Activated naive CD4-positive, alpha-beta T cell treated with anti-CD3 and anti-CD28 coated beads, Interleukin-2, amount 50 U/mL, for 16 hours (primary cell): ENCODE measurements around the gene FBXO8.
"Not testable (repeated sequence)": the region's sequence is repeated elsewhere in the genome, so short reads cannot be mapped to it uniquely, and the experiment has no call there.

Experiments used
- DNase-seq: peaks from one replicate; pipeline ENCODE4 v3.0.0-alpha.2; 2020

Gene FBXO8, protein sequence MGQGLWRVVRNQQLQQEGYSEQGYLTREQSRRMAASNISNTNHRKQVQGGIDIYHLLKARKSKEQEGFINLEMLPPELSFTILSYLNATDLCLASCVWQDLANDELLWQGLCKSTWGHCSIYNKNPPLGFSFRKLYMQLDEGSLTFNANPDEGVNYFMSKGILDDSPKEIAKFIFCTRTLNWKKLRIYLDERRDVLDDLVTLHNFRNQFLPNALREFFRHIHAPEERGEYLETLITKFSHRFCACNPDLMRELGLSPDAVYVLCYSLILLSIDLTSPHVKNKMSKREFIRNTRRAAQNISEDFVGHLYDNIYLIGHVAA

DNA sequence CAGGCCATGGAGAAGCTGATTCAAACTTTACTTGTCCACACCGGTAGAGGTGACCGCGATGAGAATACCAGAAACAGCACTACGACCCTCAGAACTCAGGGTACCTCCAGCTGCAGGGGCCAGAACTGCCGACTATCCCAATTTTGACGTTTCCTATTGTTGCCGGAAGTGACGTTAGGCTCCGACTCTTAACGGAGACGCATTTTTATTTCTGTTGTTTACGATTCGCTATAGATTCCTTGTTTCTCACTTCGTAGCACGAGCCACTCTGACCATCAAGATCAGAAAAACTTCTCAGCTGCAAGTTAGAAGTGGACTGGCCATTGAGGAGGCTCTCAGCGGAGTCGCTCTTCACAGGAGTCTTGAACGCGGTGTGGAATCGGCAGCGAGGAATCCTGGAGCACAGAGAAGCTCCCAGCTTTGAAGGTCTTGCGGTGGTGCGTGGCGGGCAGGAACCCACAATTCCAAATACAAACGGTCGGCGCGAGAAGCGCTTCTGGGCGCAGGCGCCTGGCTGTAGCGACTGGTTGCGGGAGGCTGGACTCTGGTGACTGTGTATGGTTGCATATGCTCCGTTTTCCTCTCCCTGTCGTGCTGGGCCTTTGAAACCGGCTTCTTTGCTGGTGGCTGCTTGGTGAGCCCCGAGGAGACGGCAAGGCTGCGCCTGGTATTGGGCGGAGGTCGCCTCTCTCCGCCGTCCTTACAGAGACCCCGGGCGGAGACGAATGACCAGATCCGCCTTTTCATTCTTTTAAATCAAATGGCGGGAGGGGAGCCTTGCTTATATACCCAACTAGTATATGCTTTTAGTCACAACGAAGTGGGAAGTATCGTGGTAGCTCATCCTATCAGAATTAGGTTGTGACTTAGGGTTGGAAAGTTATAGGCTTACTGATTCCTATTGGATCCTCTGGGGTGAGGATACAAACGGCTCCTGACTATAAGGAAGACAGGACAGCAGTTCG is at the start of gene FBXO8, which contains the start of gene CEP44:
FBXO8 (minus strand) TSS at position 161 of the 965 bp plus-strand sequence. CDS start 20,575 bp downstream, outside the sequence.
CEP44 (plus strand) TSS at position 405 of the 965 bp plus-strand sequence. CDS start 15,211 bp downstream, outside the sequence.
- DNase-seq: peak; percentile 63

DNA sequence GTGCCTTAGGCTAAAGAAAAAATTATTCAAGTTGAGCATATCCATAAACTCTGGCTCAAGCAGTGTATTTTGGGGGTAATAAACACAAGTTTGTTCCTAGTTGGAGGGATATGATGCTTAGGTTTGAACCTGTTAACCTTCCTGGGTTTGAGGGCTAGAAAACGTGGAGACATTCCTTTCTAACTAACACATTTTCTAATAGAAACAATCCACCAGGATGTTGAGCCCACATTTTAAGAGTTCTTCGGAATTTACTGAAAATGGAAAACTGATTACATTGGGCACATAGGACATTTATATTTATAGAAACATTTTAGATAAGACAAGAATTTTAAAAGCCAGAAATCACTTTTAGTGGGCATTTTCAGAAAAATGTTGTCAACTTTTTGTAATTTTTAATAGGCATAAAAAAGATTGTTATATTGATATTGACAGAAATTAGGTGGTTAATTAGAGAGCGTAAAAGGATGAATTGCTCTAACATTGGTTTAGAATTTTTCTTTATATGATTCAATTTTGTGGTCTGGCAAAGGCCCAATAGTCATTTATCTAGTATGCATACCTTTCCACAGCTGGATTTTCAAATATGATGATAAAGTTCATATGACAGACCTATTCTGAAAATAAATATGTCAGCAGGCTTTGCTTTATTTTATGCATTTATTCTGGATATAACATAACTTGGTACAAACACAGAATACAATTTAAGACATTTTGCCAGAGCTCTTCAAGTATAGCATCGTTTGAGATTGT is 49.5 kb upstream of the FBXO8 start:
- DNase-seq: no peak

DNA sequence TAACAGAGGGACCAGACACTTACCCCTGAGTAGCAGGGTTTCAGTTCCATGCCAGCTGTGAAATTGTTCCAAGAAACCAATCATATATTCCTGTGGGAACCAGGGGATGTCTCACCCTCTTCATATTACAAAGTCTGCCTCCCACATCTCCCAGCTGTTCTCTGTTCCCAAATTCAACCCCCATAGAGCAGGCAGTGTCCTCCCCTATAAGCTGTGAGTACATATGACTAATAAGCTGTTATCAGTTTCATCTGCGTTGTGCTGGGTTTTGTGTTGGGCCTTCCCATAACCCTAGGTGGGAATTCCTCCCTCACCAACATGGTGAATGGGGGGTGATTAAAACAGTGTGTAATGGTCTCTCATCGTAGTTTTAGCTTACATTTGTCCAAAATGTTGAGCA is 41.3 kb upstream of the FBXO8 start:
- DNase-seq: no peak

DNA sequence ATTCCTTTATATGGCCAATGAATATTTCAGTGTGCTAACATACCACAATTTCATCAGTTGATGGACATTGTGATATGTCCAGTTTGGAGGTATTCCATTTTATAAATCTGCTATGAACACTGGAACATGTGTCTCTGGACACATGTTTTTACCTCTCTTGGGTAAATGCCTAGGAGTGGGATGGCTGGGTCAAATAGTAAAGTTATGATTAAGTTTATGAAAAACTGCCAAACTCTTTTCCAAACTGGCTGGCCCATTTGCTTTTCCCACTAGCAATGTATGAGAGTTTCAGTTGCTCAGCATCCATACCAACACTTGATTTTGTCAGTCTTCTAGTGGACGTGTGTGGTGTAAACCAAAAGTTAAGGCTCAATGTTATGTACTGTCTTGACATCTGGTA is 40.8 kb upstream of the FBXO8 start:
- DNase-seq: no peak

DNA sequence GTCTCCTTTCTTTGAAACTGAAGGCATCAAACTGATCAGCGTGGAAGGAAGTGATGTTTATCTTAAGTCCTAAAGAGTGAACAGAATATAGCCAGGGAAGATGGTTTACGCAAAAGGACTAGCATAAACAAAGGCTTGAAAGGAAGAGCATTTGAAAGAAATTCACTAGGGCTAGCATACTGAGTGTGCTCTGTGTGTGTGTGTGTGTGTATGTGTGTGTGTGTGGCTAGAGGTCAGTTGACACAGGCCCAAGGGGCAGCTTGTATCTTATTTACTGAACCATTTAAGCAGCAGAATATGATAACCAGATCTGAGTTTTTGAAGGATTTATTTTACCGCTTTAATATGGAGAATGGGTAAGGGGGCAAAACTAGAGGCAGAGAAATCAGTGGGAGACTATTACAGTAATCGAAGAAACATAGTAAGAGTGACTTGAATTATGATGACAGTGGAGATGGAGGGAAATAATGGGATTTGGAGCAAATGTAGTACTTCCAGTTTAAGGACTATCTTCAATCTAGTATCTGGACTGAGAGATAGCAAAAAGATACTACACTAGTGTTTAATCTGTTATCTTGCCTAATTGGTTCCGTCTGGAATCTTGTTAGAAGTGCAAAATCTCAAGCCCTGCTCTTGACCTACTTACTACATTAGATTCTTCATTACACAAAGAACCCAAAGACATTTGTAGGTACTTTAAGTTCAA is 37.2 kb upstream of the FBXO8 start:
- DNase-seq: no peak

DNA sequence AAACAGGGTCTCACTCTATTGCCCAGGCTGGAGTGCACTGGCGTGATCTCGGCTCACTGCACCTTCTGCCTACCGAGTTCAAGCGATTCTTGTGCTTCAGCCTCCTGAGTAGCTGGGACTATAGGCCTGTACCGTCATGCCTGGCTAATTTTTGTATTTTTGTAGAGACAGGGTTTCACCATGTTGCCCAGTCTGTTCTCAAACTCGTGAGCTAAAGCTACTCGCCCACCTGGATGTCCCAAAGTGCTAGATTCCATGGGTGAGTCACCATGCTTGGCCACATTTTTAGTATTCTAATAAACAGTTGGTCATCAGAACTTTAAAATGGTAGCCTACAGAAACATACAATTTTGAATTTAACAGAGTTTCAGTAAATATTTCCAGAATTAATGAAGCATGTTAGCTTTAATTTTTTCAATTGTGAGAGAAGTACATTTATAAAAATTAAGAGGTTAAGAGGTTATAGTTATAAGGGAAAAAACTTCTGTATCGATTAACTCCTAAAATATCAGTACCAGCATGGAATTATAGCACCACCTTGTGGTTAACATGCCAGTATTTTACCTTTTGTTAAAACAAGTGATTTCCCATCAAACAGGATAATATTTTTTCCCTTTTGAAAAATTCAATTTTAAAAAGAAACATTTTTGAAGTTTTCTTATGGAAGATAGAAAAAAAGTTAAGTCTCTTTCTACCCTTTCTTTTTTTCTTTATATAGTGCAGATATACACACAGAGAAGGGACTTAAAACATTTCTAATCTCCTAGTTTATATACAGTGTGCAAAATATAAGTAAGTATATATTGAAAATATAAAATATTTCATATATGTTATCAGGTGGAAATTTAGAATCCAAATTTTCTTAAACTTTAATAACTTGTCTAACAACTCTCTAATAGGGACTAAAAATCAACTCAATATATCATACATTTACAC is 35.6 kb upstream of the FBXO8 start:
- no peak for DNase-seq

DNA sequence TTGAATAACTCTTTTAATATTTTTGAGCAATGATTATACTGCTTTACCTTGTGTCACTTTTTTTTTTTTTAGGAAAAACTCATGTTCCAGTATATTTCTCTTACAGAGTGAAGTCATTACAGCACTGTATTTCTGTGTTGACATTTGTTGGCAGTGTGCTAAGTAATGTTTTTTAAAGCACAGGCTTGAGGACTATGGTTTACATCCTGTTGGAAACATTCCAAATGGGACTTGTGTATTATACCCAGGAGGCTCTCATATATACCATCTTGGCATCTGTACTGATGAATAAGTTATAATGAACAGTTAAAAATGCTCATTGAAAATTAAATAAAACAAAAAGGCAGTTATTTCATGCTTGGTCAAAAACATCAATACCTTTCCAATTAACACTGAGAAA is 34.1 kb upstream of the FBXO8 start:
- no peak for DNase-seq

DNA sequence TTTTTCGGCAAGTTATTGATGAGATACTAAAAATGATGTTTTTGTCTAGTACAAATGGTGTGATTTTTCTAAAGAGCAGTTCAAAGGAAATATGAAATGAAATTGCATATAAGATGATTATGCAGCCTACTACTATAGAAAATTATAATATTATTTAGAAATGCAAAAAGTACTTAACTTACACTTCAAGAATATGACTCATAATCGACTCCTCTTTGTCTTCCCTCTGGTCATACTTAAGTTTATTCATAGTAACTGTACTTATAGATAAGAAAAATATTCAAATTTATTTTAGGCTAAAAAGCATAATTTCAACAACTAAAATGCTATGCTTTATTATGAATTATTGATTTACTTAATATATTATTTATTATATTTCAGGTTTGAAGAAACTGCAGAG is 33.5 kb upstream of the FBXO8 start:
- no peak for DNase-seq

DNA sequence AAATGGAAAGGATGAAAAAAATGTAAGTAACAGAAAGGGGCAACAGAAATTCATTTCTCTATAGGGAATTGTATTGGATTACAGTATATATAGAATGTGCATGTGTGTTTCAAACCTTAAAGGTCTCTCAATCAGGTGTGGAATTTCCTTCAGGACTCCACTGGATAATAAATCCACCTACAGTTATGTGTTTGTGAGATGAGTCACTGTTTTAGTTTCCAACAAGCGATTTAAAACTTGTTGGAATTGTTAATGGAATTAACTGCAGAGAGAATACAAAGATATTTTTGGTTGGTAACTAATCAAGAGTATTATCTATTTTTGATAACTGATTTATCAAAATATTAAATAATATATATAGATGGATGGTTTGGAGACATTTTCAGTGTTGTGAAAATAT is 33.1 kb upstream of the FBXO8 start:
- DNase-seq: no peak

DNA sequence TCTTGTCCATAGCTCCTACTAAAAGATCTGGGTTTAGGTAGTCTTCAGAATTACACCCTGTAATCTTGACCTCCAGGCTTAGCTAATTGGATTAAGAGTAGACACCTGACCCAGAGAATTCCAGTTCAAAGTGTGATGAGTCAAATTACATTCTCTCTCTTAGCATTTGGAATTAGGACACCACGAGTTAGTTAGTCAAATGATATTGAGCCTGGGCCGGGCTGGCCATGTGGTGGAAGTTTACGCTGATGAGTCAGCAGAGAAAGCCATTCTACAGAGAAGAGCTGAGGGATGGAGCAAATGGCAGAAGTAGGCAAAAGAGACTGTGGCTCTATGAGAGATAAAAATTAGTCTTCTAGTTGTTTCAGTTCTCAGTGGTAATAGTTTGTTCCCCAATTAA is 31.3 kb upstream of the FBXO8 start:
- DNase-seq: no peak

DNA sequence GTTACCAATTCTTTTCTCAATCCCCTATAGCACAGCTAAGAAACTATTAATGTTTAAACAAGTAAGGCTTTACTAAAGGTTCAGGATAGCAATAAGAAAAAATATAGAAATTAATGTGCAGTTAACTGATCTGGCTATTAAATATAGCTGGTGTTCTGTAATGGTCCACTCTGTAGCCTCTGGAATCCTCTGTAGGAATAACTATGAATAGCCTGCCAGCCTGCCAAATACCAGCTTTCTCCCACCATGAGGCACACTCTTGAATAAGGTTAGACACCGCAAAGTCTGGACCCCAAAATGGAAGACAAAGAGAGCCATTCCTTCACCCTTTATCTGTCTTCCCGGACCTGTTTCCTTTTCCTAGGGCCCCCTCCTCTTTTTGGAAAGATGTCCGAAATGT is 30.8 kb upstream of the FBXO8 start:
- no peak for DNase-seq

DNA sequence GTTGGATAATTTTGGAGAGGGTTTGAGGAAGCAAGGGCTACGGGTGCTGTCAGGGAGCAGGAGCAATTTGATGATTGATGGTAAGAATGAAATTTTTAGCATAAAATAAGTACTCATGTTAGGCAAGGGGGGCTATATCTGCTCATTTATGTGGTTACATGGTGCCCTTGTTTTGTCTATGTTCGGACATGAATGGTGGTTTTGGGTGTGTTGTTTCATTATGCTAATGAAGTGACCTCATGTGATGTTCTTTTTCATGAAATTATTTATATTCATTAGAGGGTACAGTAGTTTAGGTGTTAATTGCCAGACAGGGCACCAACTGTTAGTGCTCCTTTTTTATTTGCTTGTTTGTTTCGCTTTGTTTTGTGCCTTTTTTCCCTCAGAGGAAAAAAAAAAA is 29.5 kb upstream of the FBXO8 start:
- DNase-seq: no peak

DNA sequence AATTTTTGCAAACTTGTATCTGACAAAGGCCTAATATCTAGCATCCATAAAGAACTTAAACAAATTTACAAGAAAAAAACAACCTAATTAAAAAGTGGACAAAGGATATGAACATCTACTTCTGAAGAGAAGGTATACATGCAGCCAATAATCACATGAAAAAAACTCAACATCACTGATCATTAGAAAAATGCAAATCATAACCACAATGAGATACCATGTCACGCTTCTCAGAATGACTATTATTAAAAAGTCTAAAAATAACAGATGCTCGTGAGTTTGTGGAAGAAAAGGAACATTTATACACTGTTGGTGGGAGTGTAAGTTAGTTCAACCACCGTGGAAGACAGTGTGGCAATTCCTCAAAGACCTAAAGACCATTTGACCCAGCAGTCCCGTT is 24.2 kb upstream of the FBXO8 start:
- no peak for DNase-seq

DNA sequence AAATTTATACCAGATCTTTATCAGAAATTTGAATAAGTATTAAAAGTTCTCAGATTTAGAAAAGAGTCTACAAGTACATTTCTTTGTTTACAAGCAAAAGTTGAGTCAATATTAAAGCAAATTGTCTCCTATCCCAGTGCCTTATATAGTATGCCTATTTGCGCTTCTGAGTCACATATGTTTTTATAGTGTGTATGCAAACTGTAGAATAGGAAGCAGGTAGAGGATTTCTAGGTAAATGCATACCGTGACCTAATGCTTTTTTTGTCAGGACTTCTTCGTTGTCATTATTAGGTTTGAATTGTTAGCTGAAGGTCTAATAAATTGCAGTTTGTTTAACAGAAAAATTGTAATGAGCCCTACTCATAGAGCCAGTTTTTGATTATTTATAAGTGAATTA is 22.5 kb upstream of the FBXO8 start:
- no peak for DNase-seq

DNA sequence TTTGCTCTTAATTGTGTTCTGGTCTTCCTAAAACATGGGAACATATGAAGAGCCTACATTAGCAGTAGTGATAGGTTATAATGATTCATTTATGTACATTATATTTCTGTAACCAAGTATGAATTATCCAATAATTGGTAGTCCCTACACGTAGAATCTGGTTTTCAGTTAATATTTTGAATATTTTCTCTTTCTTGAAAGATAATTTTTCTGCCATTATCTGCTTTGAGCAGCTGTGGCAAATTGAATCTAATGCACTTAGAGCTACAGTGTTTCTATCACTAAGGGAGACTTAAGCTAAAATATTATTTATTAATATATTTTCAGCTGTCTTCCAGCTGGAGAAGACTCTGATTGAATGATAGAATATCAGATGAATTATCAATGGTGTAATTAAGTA is 21.2 kb upstream of the FBXO8 start:
- DNase-seq: no peak

DNA sequence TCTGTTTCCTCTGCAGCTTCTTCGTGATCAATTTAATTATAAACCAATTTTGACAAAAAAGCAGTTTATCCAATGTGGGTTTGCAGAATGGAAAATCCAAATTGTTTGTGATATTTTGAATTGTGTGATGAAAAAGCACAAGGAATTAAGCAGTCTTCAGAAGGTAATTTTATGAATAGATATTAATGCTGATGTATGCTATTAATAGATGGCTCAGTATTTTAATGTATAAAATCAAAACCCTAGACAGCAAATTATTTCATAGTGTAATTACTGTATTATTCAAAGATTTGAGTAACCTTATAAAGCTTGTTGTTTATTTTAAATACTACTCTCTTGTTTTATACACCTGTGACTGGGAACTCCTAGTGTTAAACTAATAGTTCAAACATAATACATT is 20.2 kb upstream of the FBXO8 start:
- DNase-seq: no peak

DNA sequence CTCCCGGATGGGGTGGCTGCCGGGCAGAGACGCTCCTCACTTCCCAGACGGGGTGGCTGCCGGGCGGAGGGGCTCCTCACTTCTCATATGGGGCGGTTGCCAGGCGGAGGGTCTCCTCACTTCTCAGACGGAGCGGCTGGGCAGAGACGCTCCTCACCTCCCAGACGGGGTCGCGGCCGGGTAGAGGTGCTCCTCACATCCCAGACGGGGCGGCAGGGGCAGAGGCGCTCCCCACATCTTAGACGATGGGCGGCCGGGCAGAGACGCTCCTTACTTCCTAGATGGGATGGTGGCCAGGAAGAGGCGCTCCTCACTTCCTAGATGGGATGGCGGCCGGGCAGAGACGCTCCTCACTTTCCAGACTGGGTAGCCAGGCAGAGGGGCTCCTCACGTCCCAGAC is 11.7 kb upstream of the FBXO8 start:
- not testable (repeated sequence) for DNase-seq

DNA sequence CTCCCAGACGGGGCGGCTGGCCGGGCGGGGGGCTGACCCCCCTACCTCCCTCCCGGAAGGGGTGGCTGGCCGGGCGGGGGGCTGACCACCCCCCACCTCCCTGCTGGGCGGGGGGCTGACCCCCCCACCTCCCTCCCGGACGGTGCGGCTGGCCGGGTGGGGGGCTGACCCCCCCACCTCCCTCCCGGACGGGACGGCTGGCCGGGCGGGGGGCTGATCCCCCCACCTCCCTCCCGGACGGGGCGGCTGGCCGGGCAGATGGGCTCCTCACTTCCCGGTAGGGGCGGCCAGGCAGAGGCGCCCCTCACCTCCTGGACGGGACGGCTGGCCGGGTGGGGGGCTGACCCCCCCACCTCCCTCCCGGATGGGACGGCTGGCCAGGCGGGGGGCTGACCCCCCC is 11.2 kb upstream of the FBXO8 start:
- not testable (repeated sequence) for DNase-seq

DNA sequence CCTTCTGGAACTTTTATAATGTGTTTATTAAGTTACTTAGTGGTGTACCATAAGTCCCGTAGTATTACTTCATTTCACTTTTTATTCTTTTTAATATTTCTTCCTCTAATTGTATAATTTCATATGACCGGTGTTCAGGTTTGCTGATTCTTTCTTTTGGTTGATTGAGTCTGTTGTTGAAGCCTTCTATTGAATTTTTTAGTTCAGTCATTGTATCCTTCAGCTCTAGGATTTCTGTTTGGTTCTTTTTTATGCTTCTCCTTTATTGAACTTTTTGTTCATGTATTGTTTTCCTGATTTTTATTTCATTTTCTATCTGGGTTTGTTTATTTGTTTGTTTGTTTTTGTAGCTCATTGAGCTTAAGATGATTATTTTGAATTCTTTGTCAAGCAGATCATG is 9.0 kb upstream of the FBXO8 start:
- DNase-seq: no peak

DNA sequence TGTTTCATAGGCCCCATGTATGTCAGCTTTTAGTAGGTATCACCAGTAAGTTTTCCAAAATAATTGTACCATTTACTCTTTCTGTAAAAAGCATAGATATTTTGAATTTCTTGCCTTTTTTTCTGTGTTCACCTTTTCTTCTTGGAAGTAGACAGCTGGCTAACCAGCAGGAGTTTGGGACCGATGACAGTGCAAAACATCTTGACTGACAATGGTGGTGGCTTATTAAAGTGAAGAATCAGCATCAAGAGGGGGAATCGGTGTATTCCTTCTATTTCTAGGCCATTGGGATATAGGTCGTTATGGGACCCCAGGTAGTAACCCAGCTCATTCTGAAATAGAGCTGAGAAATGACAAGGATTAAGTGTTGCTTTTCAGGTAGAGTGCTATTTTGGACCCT is 3.4 kb upstream of the FBXO8 start:
- no peak for DNase-seq

DNA sequence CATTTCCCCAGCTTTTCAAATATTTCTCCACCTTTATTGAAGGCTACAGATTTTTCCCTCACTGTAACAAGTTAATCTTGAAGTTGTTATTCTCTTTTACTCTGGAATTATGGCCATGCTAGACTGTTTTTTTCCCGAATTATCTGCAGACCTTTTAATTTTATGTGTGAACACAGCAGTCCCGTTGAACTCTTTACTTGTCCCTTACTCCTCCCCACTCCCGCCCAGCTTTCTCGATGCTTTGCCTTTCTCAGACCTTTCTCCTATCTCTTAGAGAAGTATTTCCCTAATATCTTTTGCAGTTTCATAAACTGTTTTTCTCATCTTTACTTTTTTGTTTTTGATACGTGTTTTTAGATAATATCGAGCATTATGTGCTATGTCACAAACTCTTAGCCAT is 1.0 kb upstream of the FBXO8 start:
- no peak for DNase-seq
